Omental fat pad (tissue), 4 donors: ENCODE measurements around the gene PHLDA3. TPM values are rescaled to one million over a fixed set of nuclear protein-coding genes. Genes with fewer than 3 reads are reported as not detected.
A peak's percentile ranks its signal among the peaks of the same experiment; 100 is the strongest.

Experiments
- ATAC-seq: fragments of 150-250 bp; one replicate; pipeline ENCODE4 v1.9.1; 2016; ENCODE audit warnings: mild to moderate bottlenecking, moderate library complexity; ENCODE audit not compliant: low FRiP score
- DNase-seq: peaks from one replicate; pipeline ENCODE4 v3.0.0-alpha.2; 2019; ENCODE audit warnings: low spot score
- total RNA-seq, 4 donors: library from RNA; depleted of rRNA; stranded (reverse); fragments of >200 nt; gene quantifications; one replicate each; pipeline ENCODE4 v1.1.0, GENCODE V29; 2016
- TF ChIP-seq, protein P1 (sequence below), 3 donors: fragments of 450-650 bp; IDR thresholded peaks; one replicate each; pipeline ENCODE4 v1.5.1; 2016 to 2017; ENCODE audit warnings: antibody characterized with exemption in 3 of 3, mild to moderate bottlenecking in 3 of 3, moderate library complexity in 2 of 3

Gene PHLDA3
- total RNA-seq, 4 donors from 2014 or later, result 95.2 to 392 (median 148) TPM

DNA sequence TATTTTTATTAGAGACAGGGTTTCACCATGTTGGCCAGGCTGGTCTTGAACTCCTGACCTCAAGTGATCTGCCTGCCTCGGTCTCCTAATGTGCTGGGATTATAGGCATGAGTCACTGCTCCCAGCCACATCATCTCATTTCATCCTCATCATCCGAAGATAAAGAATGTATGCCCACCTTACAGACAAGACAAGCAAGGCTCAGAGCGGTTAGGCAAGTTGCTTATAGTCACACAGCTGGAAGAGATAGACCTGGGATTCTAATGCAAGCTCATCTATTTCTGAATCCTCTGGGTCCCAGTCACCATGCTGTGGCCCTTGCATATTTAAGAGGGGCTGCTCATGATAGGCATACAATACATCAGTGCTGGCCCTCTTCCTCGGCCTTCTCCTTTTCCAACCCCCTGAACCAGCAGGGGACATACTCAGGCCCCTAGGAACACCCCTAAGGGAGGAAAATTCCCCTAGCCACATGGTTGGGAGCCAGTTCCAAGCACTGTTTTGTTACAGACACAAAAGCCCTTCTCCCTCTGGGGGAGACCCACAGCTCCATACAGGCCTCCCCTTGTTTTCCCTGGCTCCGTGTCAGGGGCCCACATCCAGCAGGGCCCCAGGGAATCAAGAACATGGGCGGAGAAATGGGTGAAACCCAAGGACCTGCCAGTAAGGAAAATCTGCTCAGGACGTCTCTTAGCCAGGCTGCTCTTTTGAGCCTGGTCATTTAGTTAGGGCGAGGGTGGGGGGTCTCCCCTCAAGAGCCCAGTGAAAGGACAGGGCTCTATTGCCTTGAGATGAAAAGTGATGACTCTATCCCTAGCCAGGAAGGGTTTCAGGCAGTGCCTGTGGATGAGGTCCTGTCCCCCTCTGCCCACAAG, 31.0 kb upstream of the PHLDA3 start:
- ATAC-seq (no peak), DNase-seq (no peak)
- TF ChIP-seq, protein P1, sequence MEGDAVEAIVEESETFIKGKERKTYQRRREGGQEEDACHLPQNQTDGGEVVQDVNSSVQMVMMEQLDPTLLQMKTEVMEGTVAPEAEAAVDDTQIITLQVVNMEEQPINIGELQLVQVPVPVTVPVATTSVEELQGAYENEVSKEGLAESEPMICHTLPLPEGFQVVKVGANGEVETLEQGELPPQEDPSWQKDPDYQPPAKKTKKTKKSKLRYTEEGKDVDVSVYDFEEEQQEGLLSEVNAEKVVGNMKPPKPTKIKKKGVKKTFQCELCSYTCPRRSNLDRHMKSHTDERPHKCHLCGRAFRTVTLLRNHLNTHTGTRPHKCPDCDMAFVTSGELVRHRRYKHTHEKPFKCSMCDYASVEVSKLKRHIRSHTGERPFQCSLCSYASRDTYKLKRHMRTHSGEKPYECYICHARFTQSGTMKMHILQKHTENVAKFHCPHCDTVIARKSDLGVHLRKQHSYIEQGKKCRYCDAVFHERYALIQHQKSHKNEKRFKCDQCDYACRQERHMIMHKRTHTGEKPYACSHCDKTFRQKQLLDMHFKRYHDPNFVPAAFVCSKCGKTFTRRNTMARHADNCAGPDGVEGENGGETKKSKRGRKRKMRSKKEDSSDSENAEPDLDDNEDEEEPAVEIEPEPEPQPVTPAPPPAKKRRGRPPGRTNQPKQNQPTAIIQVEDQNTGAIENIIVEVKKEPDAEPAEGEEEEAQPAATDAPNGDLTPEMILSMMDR (IDR thresholded peaks at IDR 0.05), result no peak

DNA sequence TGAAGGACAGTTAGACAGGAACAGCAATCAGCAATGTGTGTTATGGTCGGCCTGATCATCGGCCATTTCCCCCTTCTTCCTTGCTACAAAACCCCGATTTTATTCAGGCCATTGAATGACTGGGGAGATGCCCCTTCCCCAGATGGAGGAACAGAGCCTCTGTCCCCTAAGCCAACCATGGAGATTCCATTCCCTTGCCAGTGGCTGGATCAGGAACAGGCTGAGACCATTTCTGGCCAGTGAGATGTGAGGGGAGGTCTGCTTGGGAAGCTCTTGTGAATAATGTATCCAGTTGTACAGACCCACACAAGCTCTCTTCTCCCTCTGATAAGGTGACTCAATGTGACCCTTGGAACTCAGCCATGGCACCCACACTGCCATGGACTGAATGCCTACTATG, 30.2 kb upstream of the PHLDA3 start:
- no peak for ATAC-seq
- DNase-seq, result no peak
- TF ChIP-seq, protein P1 (IDR thresholded peaks at IDR 0.05), result no peak

DNA sequence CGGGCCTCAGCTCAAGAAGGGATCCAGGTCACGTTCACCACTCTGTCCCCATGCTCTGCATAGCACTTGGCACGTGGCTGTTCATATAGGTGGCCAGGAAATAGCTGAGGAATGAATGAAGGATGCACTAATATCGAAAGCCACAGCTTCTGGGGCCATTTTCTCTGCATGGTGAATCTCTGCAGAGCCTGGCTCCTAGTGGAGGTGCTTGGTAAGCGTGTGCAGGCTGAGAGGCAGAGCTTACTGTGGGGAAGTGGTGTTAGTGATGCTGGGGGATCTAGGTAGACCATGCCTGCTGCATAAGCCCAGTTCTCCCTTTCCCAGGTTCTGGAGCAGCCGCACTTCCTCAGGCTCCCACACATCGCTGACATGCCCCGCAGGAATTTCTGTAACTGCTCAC, 29.6 kb upstream of the PHLDA3 start:
- ATAC-seq, result no peak
- TF ChIP-seq, protein P1 (IDR thresholded peaks at IDR 0.05), result no peak
- no peak for DNase-seq

DNA sequence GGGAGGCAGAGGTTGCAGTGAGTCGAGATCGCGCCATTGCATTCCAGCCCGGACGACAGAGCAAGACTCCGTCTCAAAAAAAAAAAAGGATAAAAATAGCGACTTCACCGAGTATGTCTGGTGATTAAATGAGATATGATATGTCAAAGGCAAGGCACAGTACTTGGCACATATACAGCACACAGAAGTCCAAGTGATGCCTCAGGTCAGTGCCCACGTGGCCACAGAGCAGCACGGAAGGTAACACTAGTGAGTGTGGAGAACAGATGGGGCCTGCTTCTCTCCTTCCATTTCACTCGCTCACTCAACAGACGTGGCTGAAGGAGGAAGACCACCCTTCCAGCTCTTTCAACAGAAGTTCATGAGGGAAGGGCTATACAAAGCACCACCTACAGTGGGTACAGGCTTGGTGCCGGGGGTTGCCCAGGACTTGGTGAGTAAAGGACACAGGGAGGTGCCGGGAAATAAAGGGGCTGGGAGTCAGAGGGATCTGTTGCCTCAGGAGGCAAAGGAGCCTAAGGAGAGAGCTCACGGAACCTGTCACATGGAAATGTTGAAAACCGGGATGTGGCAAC, 29.0 kb upstream of the PHLDA3 start:
- TF ChIP-seq, protein P1 (IDR thresholded peaks at IDR 0.05), result no peak
- DNase-seq (no peak), ATAC-seq (no peak)

DNA sequence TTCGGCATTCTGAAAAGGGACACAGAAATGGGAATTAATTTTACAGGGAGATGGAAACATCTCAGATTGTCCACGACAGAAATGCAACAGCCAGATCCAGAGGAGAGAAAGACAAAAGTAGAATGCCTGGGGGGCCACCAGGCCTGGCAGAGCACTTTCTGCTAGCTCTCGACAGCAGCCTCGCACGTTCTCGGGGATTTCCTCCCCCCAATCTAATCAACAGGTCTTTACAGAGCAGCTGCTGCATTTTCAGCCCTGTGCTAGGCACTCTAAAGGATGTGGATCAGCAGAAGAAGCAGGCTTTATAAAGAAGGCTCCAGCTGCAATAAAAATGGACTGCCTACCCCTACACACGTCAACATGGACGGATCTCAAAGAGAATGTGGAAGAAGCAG, 27.3 kb upstream of the PHLDA3 start:
- TF ChIP-seq, protein P1 (IDR thresholded peaks at IDR 0.05), result no peak
- no peak for DNase-seq
- ATAC-seq, result no peak

DNA sequence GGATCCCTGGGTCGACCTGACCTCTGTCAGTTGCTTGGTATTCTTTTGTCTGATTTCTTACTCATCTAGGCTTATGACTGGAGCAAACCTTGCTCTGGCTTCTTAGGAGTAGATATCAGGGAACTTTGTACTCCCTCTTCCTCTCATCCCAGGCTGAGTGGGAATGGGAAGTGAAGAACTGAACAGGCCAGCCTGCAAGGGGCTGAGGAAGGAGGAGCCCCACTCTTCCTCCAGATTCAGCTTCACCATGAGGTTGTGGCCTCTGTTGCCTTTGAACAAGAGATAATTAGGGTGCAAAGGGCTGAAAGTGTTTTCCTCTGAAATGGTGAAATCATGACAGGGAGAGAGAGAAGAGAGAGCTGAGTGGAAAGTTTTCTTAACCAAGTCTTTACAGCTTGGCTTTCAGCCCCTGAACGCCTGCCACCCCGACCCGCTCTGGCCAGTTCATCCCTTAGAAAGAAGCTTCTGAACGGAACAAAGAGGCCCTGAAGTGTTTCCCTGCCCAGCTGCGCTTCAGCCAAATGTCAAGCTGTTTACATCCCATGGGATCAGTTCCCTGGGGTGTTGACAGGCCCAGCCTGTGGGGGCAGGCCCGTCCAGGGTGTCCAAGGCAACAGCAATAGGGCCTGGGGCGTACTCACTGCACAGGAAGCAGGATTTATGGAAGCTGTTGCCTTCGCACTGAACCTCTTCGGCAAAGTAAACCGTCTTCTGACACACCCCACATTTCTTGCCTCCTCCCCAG, 26.7 kb upstream of the PHLDA3 start:
- DNase-seq (no peak), ATAC-seq (peak; percentile 53)
- TF ChIP-seq, protein P1 (IDR thresholded peaks at IDR 0.05), result no peak
